T-cell (primary cell): ENCODE data around the gene ATP1B1. TPM values are rescaled to one million over a fixed set of nuclear protein-coding genes. Genes with fewer than 3 reads are reported as not detected.

Experiments
- ATAC-seq, 4 experiments: fragments of 200-7000 bp in 3 of 4; fragments of 150-1000 bp in 1 of 4; cut with Tn5 transposase; replicated peaks in 1 of 4; 1 replicate in 3 of 4; 2 replicates in 1 of 4; pipeline ENCODE4 v1.10.0; 2021; ENCODE audit warnings: moderate library complexity in 3 of 4, mild to moderate bottlenecking in 2 of 4, moderate number of reproducible peaks in 1 of 4
- CTCF ChIA-PET, 2 donors: fragments of 300-600 bp; sonication (Branson Sonifier 250); formaldehyde crosslinking; loops; one replicate each; lab custom pipeline; 2022; ENCODE audit warnings: antibody characterized with exemption in 2 of 2; lab: Charles Lee
- POLR2A ChIA-PET, 2 donors: fragments of 300-600 bp; sonication (Branson Sonifier 250); formaldehyde crosslinking; loops; one replicate each; lab custom pipeline; 2022; ENCODE audit warnings: antibody characterized with exemption in 2 of 2; lab: Charles Lee
- DNase-seq, 35 experiments: peaks; one replicate each; pipeline versions ENCODE4 v3.0.0 to v3.0.0-alpha.2; 2013 to 2023
- H3K27ac ChIP-seq: one replicate; pipeline ENCODE4 v1.5.1; 2013; ENCODE audit warnings: low read length
- H3K27me3 ChIP-seq, 2 experiments: replicated peaks in 1 of 2; 1 replicate in 1 of 2; 2 replicates in 1 of 2; pipeline versions ENCODE4 v1.6.1 to v1.7.0; 2013; ENCODE audit warnings: low read length in 1 of 2, mixed read lengths in 1 of 2; ENCODE audit not compliant: control insufficient read depth in 2 of 2, insufficient read depth in 2 of 2; ENCODE audit errors: extremely low read depth in 1 of 2
- H3K36me3 ChIP-seq, 2 donors: 1 replicate in 1 of 2; 2 replicates in 1 of 2; pipeline versions ENCODE4 v1.6.1 to v1.7.0; 2013; ENCODE audit warnings: low read length in 1 of 2; ENCODE audit not compliant: control insufficient read depth in 2 of 2, insufficient read depth in 1 of 2; ENCODE audit errors: extremely low read depth in 1 of 2
- H3K4me1 ChIP-seq, 2 experiments: 1 replicate in 1 of 2; 2 replicates in 1 of 2; pipeline versions ENCODE4 v1.6.1 to v1.7.0; 2013; ENCODE audit warnings: low read length in 2 of 2, mixed read lengths in 1 of 2; ENCODE audit not compliant: insufficient read depth in 2 of 2, control insufficient read depth in 1 of 2; ENCODE audit errors: extremely low read depth in 1 of 2
- H3K4me3 ChIP-seq, 2 donors: 1 replicate in 1 of 2; 2 replicates in 1 of 2; pipeline versions ENCODE4 v1.5.1 to v1.7.0; 2013; ENCODE audit warnings: mild to moderate bottlenecking in 2 of 2, low read length in 1 of 2, moderate library complexity in 1 of 2; ENCODE audit not compliant: control insufficient read depth in 1 of 2; ENCODE audit errors: extremely low read depth in 1 of 2
- H3K9me3 ChIP-seq: 2 replicates; pipeline ENCODE4 v1.7.0; 2013
- H3K27ac Mint-ChIP-seq, 2 donors: one replicate each; pipeline ENCODE4 v1.8.0; 2020 to 2021; ENCODE audit warnings: mild to moderate bottlenecking in 2 of 2, mixed read lengths in 2 of 2
- H3K27me3 Mint-ChIP-seq, 2 donors: one replicate each; pipeline ENCODE4 v1.8.0; 2021 to 2022; ENCODE audit warnings: mixed read lengths in 2 of 2
- H3K36me3 Mint-ChIP-seq: one replicate; pipeline ENCODE4 v1.8.0; 2021; ENCODE audit warnings: mixed read lengths
- H3K4me1 Mint-ChIP-seq, 3 donors: one replicate each; pipeline ENCODE4 v1.8.0; 2020 to 2022; ENCODE audit warnings: mixed read lengths in 3 of 3, mild to moderate bottlenecking in 1 of 3
- H3K4me3 Mint-ChIP-seq, 3 donors: one replicate each; pipeline ENCODE4 v1.8.0; 2020 to 2022; ENCODE audit warnings: mild to moderate bottlenecking in 3 of 3, mixed read lengths in 3 of 3, moderate library complexity in 3 of 3
- H3K9me3 Mint-ChIP-seq, 3 donors: one replicate each; pipeline ENCODE4 v1.8.0; 2020 to 2022; ENCODE audit warnings: mixed read lengths in 3 of 3
- WGBS: methylation state at CpG from one replicate; pipeline ENCODE4 v1.1.5; 2013; ENCODE audit warnings: missing lambda C conversion rate; ENCODE audit not compliant: insufficient coverage; 5-methylcytosine and 5-hydroxymethylcytosine counted together
- total RNA-seq, 35 experiments: library from RNA in 6 of 35; stranded (reverse) in 6 of 35; fragments of 120-200 nt in 1 of 35; gene quantifications; one replicate each; pipeline versions ENCODE4 v1.2.1 to v1.2.4 and lab custom pipeline; 2013 to 2026

The ATP1B1 gene
- total RNA-seq, 5 donors from 2014 or later (not counting 1 experiment from before 2014, with no cell fraction given): 2.5 to 6.1 (median 3.9) TPM

- peaks cover 12 to 30% of the 10 kb centered on the region in 2 experiments for H3K4me1 ChIP-seq
- Mint-ChIP-seq H3K27me3 (peaks cover 0 to 6% of the 10 kb centered on the region in 2 donors), H3K36me3 (peaks cover 6% of the 10 kb centered on the region), H3K9me3 (no peaks in the 10 kb centered on the region), H3K4me3 (peak overlapping the region in 1 of 3 donors; percentile 83), H3K4me1 (peaks cover 32 to 40% (median 34%) of the 10 kb centered on the region in 3 donors), H3K27ac (no peak overlapping the region)
- H3K9me3 ChIP-seq: no peaks in the 10 kb centered on the region
- WGBS: 69% methylated on average over 4 of the region's 7 CpGs
- CTCF ChIA-PET: interaction anchor here (0.6 to 1.1 kb wide), 5 partner anchors 16 to 1768 kb away, joined by 3 to 4 read pairs (median 3); no protein-coding TSS in a partner anchor
- no peak overlapping the region for H3K27ac ChIP-seq
- no peaks in the 10 kb centered on the region for H3K36me3 ChIP-seq
- POLR2A ChIA-PET: interaction anchor here in 1 of 2 donors (0.6 kb wide), 2 partner anchors 239 to 251 kb away, joined by 3 read pairs; no protein-coding TSS in a partner anchor
- ATAC-seq (no peak), DNase-seq (no peak)
- H3K4me3 ChIP-seq: no peak overlapping the region
- H3K27me3 ChIP-seq: peaks cover 0 to 9% of the 10 kb centered on the region in 2 experiments
These were observed 4.4 kb downstream of the ATP1B1 start for GRCh38 chr1:169110689-169111447.

- Mint-ChIP-seq H3K4me1 (peaks cover 32 to 40% (median 37%) of the 10 kb centered on the region in 3 donors), H3K27ac (no peak overlapping the region), H3K27me3 (peaks cover 0 to 6% of the 10 kb centered on the region in 2 donors), H3K4me3 (no peak overlapping the region), H3K36me3 (peaks cover 6% of the 10 kb centered on the region), H3K9me3 (no peaks in the 10 kb centered on the region)
- Histone ChIP-seq H3K9me3 (no peaks in the 10 kb centered on the region), H3K4me3 (no peak overlapping the region), H3K27me3 (peaks cover 0 to 12% of the 10 kb centered on the region in 2 experiments), H3K4me1 (peaks cover 12 to 30% of the 10 kb centered on the region in 2 experiments), H3K36me3 (peaks cover 0 to 3% of the 10 kb centered on the region in 2 donors), H3K27ac (no peak overlapping the region)
- CTCF ChIA-PET: interaction anchor here (0.6 to 1.1 kb wide), 5 partner anchors 17 to 1768 kb away, joined by 3 to 4 read pairs (median 3); no protein-coding TSS in a partner anchor
- WGBS: no CpG with 5 or more reads among the region's 6 CpGs
- POLR2A ChIA-PET: no interaction called here
- no peak for ATAC-seq
- DNase-seq: no peak
These were observed 5.0 kb downstream of the ATP1B1 start for GRCh38 chr1:169111472-169111871.

- CTCF ChIA-PET: interaction anchor here (0.6 to 1.2 kb wide), 4 partner anchors 8 to 56 kb away, joined by 3 read pairs; no protein-coding TSS in a partner anchor
- H3K4me3 ChIP-seq: no peak overlapping the region
- peaks cover 0 to 12% of the 10 kb centered on the region in 2 experiments for H3K27me3 ChIP-seq
- H3K9me3 ChIP-seq: no peaks in the 10 kb centered on the region
- 93% methylated on average over 4 of the region's 6 CpGs for WGBS
- H3K4me1 ChIP-seq: peaks cover 6 to 29% of the 10 kb centered on the region in 2 experiments
- Mint-ChIP-seq H3K27me3 (peaks cover 0 to 6% of the 10 kb centered on the region in 2 donors), H3K4me3 (no peak overlapping the region), H3K36me3 (peaks cover 6% of the 10 kb centered on the region), H3K9me3 (no peaks in the 10 kb centered on the region), H3K27ac (no peak overlapping the region), H3K4me1 (peaks cover 29 to 38% (median 35%) of the 10 kb centered on the region in 3 donors)
- ATAC-seq (no peak), DNase-seq (no peak)
- H3K36me3 ChIP-seq: peaks cover 0 to 3% of the 10 kb centered on the region in 2 donors
- no peak overlapping the region for H3K27ac ChIP-seq
- POLR2A ChIA-PET: no interaction called here
These were observed 5.8 kb downstream of the ATP1B1 start for GRCh38 chr1:169112241-169112640.

- no peaks in the 10 kb centered on the region for H3K9me3 ChIP-seq
- Mint-ChIP-seq H3K4me3 (no peak overlapping the region), H3K36me3 (peaks cover 6% of the 10 kb centered on the region), H3K9me3 (no peaks in the 10 kb centered on the region), H3K4me1 (peaks cover 16 to 26% (median 21%) of the 10 kb centered on the region in 3 donors), H3K27me3 (peaks cover 0 to 6% of the 10 kb centered on the region in 2 donors), H3K27ac (no peak overlapping the region)
- H3K36me3 ChIP-seq: peaks cover 0 to 3% of the 10 kb centered on the region in 2 donors
- H3K4me1 ChIP-seq: peaks cover 0 to 16% of the 10 kb centered on the region in 2 experiments
- ChIA-PET POLR2A (no interaction called here), CTCF (no interaction called here)
- no peak for ATAC-seq
- DNase-seq: no peak
- H3K27me3 ChIP-seq: peaks cover 0 to 8% of the 10 kb centered on the region in 2 experiments
- no peak overlapping the region for H3K4me3 ChIP-seq
- no peak overlapping the region for H3K27ac ChIP-seq
- 88% methylated on average over 4 of the region's 4 CpGs for WGBS
These were observed 7.2 kb downstream of the ATP1B1 start for GRCh38 chr1:169113613-169114119.

- Mint-ChIP-seq H3K4me1 (peaks cover 0 to 8% (median 0%) of the 10 kb centered on the region in 3 donors), H3K27me3 (peaks cover 0 to 6% of the 10 kb centered on the region in 2 donors), H3K9me3 (no peaks in the 10 kb centered on the region), H3K36me3 (peaks cover 6% of the 10 kb centered on the region), H3K4me3 (no peak overlapping the region), H3K27ac (no peak overlapping the region)
- ChIA-PET CTCF (no interaction called here), POLR2A (interaction anchor here in 1 of 2 donors (0.6 kb wide), 1 partner anchor 715 kb away, joined by 5 read pairs; no protein-coding TSS in a partner anchor)
- WGBS: 64% methylated on average over 5 of the region's 14 CpGs
- Histone ChIP-seq H3K4me3 (no peak overlapping the region), H3K36me3 (peaks cover 0 to 3% of the 10 kb centered on the region in 2 donors), H3K9me3 (no peaks in the 10 kb centered on the region), H3K27me3 (peaks cover 0 to 8% of the 10 kb centered on the region in 2 experiments), H3K27ac (no peak overlapping the region), H3K4me1 (no peaks in the 10 kb centered on the region)
- no peak for ATAC-seq
- no peak for DNase-seq
These were observed 9.5 kb downstream of the ATP1B1 start for GRCh38 chr1:169115891-169116585.

GRCh38 chr1:169117014-169117413 is 10.5 kb downstream of the ATP1B1 start:
- H3K9me3 Mint-ChIP-seq: no peaks in the 10 kb centered on the region
- no peak overlapping the region for H3K4me3 ChIP-seq
- H3K27ac Mint-ChIP-seq: no peak overlapping the region
- no CpG with 5 or more reads among the region's 2 CpGs for WGBS
- ATAC-seq (no peak), DNase-seq (no peak)
- peaks cover 0 to 3% of the 10 kb centered on the region in 2 donors for H3K36me3 ChIP-seq
- no peak overlapping the region for H3K27ac ChIP-seq
- no peaks in the 10 kb centered on the region for H3K4me1 ChIP-seq
- ChIA-PET CTCF (no interaction called here), POLR2A (no interaction called here)
- peaks cover 0 to 5% of the 10 kb centered on the region in 2 donors for H3K27me3 Mint-ChIP-seq
- peaks cover 0 to 8% (median 0%) of the 10 kb centered on the region in 3 donors for H3K4me1 Mint-ChIP-seq
- H3K36me3 Mint-ChIP-seq: peaks cover 5% of the 10 kb centered on the region
- peaks cover 0 to 4% of the 10 kb centered on the region in 2 experiments for H3K27me3 ChIP-seq
- no peaks in the 10 kb centered on the region for H3K9me3 ChIP-seq
- H3K4me3 Mint-ChIP-seq: no peak overlapping the region
